GM19395 (cell line): ENCODE measurements around the gene CCDC8.
"Not testable (repeated sequence)": the region's sequence is repeated elsewhere in the genome, so short reads cannot be mapped to it uniquely, and the experiment has no call there.

Experiments used
- ATAC-seq: cut with Tn5 transposase; IDR thresholded peaks from one replicate; pipeline ENCODE4 v1.9.1; 2021; ENCODE audit warnings: mild to moderate bottlenecking, moderate library complexity; ENCODE audit not compliant: unreplicated experiment

Gene CCDC8, protein sequence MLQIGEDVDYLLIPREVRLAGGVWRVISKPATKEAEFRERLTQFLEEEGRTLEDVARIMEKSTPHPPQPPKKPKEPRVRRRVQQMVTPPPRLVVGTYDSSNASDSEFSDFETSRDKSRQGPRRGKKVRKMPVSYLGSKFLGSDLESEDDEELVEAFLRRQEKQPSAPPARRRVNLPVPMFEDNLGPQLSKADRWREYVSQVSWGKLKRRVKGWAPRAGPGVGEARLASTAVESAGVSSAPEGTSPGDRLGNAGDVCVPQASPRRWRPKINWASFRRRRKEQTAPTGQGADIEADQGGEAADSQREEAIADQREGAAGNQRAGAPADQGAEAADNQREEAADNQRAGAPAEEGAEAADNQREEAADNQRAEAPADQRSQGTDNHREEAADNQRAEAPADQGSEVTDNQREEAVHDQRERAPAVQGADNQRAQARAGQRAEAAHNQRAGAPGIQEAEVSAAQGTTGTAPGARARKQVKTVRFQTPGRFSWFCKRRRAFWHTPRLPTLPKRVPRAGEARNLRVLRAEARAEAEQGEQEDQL

DNA sequence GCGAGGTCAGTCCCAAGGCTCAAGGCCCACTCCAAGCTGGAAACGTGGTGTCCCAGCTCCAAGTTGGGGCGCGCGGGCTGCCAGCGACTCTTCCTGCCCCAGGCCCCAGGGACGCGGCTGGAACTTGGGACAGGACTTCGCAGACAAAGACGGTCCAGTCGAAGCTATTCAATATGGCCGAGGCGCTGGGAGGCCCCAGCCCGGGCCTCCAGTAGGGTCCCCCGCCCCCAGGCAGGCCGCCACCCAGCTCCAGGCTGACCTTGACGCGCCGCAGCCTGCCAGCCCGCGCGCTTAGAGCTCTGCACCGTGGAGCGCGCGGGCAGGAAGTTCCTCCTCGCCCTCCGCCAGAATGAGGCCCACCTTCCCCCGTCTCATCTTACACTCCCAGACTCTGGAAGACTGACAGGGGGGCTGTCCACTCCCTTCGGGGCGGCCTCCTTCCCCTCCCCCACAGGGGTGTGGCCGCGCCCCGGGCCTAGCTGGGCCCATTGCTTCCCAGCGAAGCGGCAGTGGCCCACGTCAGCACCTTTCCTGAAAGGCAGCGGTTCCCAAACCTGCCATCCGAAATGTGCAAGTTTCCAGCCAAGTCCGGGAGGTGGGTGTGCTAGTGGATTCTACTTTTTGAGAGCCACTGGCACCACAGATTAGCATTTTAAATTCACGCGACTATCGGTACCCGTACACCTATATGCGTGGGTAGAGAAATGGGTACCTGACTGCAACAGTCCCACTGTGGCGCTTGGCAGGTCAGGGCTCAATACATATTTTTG is at the start of gene CCDC8:
TSS of gene CCDC8 (minus strand) at position 303 of the 770 bp plus-strand sequence. CDS start 754 bp downstream, outside the sequence.
- ATAC-seq: no peak

DNA sequence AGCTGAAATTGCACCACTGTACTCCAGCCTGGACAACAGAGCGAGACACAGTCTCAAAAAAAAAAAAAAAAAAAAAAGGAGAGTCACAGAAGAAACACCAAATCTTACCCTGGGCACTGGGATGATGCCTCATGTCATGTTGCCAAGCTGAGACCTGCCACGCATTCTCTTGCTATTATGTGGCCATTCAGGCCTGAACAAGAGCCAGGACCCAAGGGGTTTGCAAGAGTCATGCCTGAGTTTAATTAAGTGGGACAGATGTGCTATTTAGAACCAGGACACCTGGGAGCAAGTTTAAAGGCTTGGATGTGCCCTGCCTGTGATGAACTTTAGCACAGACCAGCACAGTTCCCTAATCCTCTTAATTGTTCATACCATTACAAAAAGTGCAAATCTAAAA is 48.2 kb upstream of the CCDC8 start:
- no peak for ATAC-seq

DNA sequence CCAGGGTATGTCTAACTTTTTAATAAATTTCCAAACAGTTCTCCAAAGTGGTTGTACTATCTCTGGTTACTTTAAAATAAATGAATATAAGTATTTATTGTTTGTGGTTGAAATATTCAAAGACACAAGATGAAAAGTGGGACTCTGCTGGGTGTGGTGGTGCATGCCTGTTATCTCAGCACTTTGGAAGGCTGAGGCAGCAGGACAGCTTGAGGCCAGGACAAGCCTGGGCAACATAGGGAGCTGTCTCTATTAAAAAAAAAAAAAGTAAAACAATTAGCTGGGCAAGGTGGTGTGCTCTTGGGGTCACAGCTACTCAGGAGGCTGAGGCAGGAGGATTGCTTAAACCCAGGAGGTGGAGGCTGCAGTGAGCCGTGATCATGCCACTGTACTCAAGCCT is 47.6 kb upstream of the CCDC8 start:
- no peak for ATAC-seq

DNA sequence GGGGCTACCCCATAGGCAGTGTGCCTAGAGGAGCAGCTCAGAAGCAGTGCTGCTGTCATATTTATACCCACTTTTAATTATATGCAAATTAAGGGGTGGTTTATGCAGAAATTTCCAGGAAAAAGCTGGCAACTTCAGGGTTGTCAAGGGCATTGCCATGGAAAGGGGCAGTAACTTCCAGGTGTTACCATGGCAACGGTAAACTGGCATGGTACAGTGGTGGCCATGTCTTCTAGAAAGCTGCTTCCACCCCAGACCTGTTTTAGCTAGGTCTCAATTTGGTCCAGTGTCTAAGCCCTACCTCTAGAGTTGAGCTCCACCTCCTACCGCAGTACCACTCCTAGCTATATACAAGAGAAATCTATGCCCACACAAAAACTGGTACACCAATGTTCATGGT is 46.7 kb upstream of the CCDC8 start:
- no peak for ATAC-seq

DNA sequence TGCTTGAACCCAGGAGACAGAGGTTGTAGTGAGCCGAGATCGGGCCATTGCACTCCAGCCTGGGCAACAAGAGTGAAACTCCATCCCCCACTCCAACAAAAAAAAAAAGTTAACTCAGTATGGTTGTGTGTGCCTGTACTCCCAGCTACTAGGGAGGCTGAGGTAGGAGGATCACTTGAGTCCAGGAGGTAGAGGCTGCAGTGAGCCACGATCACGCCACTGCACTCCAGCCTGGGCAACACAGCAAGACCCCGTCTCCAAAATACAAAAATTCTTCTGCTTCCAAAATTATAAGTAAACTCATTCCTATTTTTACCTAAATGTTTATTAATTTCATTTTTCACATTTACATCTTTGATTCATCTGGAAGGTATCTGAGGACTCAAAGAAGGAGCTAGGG is 43.6 kb upstream of the CCDC8 start:
- ATAC-seq: no peak

DNA sequence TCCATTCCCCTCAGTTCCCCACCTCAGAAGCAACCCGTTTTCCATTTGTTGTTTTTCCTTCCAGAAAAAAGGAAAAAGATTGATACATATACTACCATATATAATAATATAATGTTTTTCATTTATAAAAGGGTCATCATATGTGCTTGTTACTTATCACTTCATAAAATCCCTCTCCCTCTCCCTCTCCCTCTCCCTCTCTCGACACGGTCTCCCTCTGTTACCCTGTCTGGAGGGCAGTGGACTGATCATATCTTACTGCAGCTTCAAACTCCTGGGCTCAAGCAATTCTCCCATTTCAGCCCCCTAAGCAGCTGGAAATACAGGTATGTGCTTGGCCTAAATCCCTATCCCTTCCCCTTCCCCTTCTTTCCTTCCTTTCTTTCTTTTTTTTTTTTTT is 40.9 kb upstream of the CCDC8 start:
- no peak for ATAC-seq

DNA sequence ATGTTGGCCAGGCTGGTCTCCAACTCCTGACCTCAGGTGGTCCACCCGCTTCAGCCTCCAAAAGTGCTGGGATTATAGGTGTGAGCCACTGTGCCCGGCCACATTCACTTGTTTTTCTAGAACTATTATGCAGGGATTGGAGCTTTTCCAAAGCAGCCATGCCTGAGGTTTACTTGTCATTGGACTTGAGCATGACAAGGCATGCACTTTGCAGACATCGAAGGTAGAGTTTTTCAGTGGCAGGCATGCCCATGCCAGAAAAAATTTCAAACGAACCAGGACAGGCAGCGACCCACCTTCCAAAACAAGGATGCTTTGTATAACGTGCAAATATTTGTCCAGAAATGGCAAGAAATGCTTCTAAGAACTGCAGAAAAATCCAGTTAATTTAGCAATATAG is 40.3 kb upstream of the CCDC8 start:
- ATAC-seq: no peak

DNA sequence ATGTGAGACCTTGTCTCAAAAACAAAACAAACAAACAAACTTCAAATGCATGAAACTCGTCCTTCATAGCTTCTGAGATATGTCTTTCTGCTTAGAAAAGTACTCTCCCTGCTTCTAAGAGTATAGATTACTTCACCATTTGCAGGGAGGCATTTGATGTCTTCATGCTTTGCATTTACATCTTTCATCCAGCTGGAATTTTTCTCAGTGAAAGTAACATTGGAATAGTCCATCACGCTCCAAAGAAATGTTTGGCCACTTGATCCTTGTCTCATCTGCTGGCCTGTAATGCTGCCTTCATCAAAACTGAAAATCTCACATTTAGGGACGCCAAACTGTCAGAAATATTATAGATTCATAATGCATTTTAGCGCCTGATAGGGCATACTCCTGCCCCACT is 38.8 kb upstream of the CCDC8 start:
- ATAC-seq: no peak

DNA sequence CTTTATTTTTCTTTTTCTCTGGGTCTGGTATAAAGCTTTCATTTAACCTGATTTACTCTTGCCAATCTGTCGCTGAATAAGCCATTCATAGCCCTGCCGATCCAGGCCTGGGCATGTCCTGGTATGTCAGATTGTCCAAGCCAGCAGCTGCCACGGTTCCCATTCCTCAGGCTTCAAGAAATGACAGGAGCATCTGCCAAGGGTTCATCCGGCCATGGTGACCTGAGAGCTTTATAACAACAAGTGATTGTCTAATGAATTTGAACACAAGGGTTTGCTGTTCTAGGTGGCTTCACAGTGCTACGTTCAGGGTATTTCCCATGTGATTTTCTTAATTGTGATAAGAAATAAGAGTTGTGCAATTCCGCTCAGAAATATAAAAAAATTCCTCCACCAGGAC is 38.0 kb upstream of the CCDC8 start:
- ATAC-seq: no peak

DNA sequence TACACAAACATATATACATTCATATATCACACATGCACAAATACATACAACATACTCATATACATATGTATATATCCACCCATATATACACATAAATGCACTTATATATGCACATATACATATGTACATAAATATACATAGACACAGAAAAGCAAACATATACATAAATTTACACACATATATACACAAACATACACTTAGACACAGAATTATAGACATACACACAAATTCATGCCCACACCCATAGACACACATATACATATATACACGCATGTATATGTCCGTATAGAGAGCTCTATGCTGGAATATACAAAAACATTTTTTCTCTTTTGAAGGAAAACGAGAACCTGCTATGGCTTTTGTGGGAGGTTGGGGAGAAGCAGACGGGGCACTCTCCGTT is 37.4 kb upstream of the CCDC8 start:
- no peak for ATAC-seq

DNA sequence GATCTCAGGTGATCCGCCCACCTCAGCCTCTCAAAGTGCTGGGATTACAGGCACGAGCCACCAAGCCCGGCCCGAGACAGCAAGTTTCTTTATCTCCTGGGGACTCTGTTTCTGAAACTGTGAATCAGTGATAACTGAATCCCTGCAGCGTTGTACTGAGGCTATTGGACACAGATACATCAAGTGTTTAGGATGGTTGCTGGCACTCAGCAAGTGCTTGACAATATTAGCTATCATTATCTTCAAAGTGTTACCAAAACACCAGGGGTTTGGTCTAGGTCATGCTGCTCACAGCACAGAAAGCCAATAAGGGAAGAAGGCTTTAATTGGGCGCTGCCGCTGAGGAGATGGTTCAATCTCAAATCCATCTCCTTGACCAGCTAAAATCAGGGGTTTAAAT is 35.9 kb upstream of the CCDC8 start:
- ATAC-seq: no peak

DNA sequence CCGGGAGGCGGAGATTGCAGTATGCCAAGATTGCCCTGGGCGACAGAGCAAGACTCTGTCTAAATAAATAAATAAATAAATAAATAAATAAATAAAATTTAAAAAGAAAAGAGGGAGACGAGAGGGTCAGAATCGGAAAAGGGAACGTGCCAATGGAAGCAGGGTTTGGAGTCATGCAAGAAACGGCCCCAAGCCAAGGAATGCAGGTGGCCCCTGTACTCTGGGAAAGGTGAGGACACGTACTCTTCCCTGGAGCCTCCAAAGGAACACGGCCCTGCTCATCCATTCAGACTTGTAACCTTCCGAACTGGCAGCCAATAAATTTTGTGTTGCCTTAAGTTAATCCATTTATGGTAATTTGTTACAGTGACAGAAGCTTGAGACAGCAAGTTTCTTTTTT is 35.2 kb upstream of the CCDC8 start:
- no peak for ATAC-seq

DNA sequence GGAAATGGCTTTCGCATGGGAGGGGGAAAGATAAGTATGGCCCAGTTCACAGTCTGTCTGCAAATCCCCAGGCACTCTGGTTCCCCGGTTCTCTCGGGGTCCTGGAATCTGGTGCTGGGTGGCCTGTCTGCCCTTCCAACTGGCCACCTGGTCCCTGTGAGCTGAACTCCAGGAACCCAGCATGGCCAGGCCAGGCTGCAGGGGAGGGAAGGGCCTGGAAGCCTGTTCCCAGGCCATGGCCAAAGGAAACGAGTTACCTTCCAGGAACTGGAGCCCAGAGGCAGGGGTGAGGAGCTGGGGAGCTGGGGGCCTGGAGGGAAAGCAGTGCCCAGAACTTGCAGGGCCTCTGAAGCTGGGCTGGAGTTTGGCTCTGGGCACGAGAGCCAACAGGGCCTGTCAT is 34.5 kb upstream of the CCDC8 start:
- ATAC-seq: no peak

DNA sequence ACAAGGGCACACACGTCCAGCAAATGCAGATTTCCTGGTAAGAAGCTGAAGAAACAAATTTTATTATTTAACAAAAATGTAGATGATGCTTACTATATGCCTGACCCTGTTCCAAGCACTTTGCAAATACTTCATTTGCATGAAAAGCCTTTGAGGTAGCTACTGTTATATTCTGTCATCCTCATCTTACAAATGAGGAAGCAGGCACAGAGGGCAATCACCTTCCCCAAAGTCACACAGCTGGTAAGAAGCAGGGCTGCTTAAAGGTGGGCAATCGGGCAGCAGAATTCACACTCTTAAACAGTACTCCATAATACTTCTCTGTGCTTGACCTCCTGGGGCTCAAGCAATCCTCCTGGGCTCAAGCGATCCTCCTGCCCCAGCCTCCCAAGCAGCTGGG is 33.6 kb upstream of the CCDC8 start:
- ATAC-seq: no peak

DNA sequence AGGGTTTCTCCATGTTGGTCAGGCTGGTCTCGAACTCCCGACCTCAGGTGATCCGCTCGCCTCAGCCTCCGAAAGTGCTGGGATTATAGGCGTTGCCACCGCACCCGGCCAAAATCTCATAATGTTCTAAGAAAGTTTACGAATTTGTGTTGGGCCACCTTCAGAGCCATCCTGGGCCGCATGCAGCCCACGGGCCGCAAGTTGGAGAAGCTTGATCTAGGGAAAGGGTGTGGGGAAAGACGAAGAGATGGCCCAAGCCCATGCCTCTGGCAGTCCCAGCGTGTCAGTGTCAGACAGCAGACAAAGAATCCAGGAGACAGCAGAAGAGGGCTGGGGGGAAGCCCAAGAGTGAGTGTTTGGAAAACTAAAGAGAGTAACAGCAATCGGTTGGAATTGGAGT is 32.7 kb upstream of the CCDC8 start:
- no peak for ATAC-seq

DNA sequence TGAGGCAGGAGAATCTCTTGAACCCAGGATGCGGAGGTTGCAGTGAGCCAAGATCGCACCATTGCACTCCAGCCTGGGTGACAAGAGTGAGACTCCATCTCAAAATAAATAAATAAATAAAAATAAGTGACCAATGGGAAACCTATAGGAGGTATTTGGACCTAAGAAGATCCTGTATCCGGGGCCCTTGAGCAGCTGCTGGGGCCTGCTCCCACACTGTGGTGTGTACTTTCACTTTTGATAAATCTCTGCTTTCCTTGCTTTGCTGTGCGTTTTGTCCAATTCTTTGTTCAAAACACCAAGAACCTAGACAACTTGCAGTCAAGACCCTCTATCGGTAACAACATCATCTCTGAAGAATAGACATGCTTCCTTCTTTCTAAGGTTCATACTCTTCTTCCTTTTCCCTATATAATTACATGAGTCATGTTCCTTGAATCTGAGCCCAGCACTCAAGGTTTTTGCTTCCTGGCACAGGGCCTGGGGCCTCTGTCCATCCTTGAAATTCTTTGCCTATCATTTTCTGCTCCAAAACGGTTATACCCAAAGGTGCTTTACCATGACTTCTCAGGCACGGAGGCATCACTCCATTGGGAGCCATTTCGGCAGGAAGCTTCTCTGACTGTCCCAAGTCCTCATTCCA is 29.6 kb upstream of the CCDC8 start:
- ATAC-seq: no peak

DNA sequence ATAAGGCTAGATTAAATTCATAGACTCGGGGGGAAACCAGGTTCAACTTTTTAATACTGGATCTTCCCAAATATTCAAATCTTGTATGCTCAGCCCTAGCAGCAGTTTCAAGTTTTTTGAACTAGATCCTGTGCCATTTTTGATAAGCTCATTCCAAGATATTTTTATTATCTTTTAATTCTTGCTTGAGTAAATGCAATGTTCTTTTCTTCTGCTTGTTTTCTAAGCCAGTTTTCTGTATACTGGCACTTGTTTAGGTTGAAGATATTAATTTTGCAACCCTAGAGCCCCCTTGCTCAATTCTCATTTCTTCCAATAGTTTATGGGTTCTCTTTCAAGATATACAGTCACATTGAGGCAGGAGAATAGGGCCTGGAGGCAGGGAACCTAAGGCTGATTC is 28.5 kb upstream of the CCDC8 start:
- ATAC-seq: no peak

DNA sequence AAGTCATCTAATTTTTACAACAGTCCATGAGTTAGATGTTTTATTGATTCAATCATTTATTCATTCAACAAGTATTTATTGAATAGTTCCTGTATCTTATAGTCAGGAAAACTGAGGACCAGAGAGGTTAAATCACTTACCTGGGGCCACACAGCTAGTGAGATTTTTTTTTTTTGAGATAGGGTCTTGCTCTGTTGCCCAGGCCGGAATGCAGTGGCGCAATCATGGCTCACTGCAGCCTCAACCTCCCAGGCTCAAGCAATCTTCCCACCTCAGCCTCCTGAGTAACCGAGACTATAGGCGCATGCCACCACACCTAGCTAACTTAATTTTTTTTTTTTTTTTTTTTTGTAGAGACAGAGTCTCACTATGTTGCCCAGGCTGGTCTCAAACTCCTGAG is 22.3 kb upstream of the CCDC8 start:
- ATAC-seq: not testable (repeated sequence)

DNA sequence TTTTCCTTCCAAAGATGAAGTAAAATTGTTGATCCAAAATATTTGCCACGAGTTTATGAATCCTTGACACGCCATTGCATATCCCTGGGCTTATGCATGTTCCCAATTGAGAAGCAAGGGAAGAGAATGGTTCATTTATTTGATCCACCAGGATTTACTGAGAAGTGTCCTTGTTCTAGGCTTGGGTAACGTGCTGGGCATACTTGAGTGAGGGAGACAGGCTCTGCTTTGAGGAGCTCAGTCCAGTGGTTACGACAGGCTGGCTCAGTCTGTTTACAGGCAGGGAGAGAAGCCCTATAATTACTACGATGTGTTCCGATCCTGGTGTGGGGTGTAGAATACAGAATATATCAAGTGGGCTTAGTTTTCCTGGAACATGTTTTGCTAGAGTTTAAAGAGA is 21.6 kb upstream of the CCDC8 start:
- no peak for ATAC-seq

DNA sequence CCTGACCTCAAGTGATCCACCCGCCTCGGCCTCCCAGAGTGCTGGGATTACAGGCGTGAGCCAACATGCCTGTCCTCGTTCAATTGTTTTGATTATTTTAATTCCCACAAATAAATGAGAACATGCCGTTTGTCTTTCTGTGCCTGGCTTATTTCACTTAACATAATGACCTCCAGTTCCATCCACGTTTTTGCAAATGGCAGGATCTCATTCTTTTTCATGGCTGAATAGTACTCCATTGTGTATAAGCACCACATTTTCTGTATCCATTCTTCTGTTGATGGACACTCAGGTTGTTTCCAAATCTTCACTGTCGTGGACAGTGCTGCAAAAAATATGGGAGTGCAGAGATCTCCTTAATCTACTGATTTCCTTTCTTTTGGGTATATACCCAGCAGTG is 20.1 kb upstream of the CCDC8 start:
- ATAC-seq: not testable (repeated sequence)

DNA sequence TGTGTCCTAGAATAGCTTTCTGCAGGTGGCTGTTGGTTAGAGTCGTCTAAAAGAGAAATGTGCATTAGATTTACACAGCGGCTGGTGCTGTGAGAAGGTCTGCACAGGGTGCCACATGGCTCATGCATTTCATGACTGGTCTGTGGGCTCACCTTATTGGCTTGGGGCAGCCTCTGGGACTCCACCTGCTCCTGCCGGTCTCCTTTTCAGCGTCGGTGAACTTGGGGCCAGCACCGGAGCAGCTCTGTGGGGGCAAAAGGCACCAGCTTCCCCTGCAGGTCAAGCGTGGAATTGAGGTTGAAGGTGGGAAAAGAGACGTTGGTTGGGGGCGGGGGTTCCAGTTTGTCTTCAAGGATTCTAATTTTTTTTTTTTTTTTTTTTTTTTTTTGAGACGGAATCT is 18.5 kb upstream of the CCDC8 start:
- no peak for ATAC-seq

DNA sequence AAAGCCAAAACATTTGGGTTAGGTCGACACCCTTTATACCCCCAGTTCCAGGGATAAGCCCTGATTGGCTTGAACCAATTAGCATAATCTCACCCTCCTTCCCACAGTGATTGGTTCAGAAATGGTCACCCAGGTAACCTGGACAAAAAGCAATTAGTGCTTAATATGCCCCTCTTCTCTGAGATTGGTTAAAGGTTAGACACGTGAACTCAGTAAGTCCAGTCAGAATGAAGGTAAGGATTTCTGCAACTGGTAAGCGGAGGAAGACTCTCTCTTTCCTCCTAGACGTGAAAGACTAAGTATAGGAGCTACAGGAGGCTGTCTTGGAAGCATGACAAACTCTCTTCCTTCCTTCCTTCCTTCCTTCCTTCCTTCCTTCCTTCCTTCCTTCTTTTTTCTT is 16.6 kb upstream of the CCDC8 start:
- ATAC-seq: no peak
